Upper lobe of left lung (tissue), 6 donors: Measurements from ENCODE around the gene SGPL1. TPM values are rescaled to one million over a fixed set of nuclear protein-coding genes. Genes with fewer than 3 reads are reported as not detected.

ENCODE experiments used
- ATAC-seq, 2 donors: fragments of 200-7000 bp; cut with Tn5 transposase; one replicate each; pipeline ENCODE4 v1.9.1; 2022; ENCODE audit warnings: mild to moderate bottlenecking in 2 of 2, moderate library complexity in 2 of 2; ENCODE audit not compliant: low FRiP score in 2 of 2
- DNase-seq, 2 donors: peaks; one replicate each; pipeline ENCODE4 v3.0.0-alpha.2; 2019 to 2020
- H3K27ac ChIP-seq, 4 donors: fragments of 200-600 bp; sonication (generic); one replicate each; pipeline ENCODE4 v1.5.1; 2016 to 2019
- H3K27me3 ChIP-seq, 4 donors: fragments of 200-600 bp; sonication (generic); one replicate each; pipeline ENCODE4 v1.5.1; 2017 to 2019
- H3K36me3 ChIP-seq, 4 donors: fragments of 200-600 bp; sonication (generic); one replicate each; pipeline ENCODE4 v1.5.1; 2016 to 2019
- H3K4me1 ChIP-seq, 4 donors: fragments of 200-600 bp; sonication (generic); one replicate each; pipeline ENCODE4 v1.5.1; 2018 to 2019
- H3K4me3 ChIP-seq, 4 donors: fragments of 200-600 bp; sonication (generic); one replicate each; pipeline ENCODE4 v1.5.1; 2017 to 2019; ENCODE audit warnings: mild to moderate bottlenecking in 2 of 4, moderate library complexity in 1 of 4
- H3K9me3 ChIP-seq, 4 donors: fragments of 200-600 bp; sonication (generic); one replicate each; pipeline ENCODE4 v1.5.1; 2018 to 2019
- EP300 ChIP-seq, 4 donors: sonication (generic); formaldehyde crosslinking; IDR thresholded peaks; one replicate each; pipeline ENCODE4 v1.5.1; 2017; ENCODE audit warnings: antibody characterized with exemption in 4 of 4, control low read depth in 2 of 4
- POLR2A ChIP-seq, 4 donors: fragments of 450-650 bp; IDR thresholded peaks; one replicate each; pipeline ENCODE4 v1.5.1; 2016 to 2017; ENCODE audit warnings: antibody characterized with exemption in 4 of 4, mild to moderate bottlenecking in 2 of 4
- POLR2AphosphoS5 ChIP-seq, 2 donors: sonication (generic); formaldehyde crosslinking; IDR thresholded peaks; one replicate each; pipeline ENCODE4 v1.5.1; 2017; ENCODE audit warnings: antibody characterized with exemption in 2 of 2
- WGBS, 2 donors: methylation state at CpG; one replicate each; pipeline ENCODE4 v1.1.5; 2017 to 2018; 5-methylcytosine and 5-hydroxymethylcytosine counted together
- total RNA-seq, 6 donors: library from RNA; depleted of rRNA in 4 of 6; stranded (reverse); fragments of >200 nt in 4 of 6; gene quantifications; one replicate each; pipeline versions ENCODE4 v1.1.0 to v1.2.1, GENCODE V29; 2016 to 2021
- TF ChIP-seq, protein P1 (sequence below), 6 experiments: fragments of 450-650 bp in 4 of 6; fragments of 200-600 bp in 2 of 6; sonication (generic) in 2 of 6; IDR thresholded peaks; one replicate each; pipeline ENCODE4 v1.5.1; 2016 to 2019; ENCODE audit warnings: antibody characterized with exemption in 6 of 6
- donor health status: DM: no; HTN: no; CAD: no; lungs with moderate emphysema.
- donor health status: DM: no; HTN: yes; CAD: no; lungs with severe emphysema.

The SGPL1 gene
- total RNA-seq, 6 donors from 2014 or later = 18.4 to 43.8 (median 30.4) TPM

DNA sequence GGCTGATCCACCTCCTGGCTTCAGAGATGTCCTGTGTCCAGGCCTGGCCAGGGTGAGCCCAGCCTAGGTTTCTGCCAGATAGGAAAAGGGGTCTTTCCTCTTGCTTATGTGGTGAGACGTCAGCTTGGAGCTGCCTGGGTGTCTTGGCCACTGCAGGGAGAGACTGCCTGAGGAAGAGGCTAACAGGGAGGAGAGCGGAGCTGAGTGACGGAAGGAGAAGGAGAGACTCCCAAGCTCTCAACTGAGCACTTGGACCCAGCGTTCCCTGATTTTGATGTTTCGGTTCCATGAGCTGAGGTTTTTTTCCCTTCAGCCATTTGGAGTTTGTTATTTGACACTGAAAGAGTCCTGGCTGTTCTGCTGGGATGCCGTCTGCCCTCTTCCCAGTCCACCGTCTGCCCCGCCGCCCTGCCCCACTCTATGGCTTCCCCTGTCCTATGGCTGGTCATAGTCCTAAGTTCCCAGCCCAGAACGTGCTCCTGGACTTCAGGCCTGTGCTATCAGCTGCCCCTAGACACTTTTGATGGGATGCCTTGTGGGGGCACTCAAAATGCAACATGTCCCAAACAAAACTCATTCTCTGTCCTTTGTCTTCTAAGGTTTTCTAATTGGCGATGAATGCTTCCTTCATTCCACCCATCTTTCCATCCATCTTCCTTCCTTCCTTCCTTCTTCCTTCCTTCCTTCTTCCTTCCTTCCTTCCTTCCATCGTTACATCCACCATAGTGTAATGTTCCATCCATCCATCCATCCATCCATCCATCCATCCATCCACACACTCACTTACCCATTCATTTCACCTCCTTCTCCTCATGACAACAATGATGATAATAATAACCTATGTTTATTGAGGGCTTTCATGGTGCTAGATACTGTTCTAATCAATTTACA, 92.9 kb downstream of the SGPL1 start:
- DNase-seq (no peak), ATAC-seq (no peak)
- no peaks in the 10 kb centered on the region for H3K9me3 ChIP-seq
- no peaks in the 10 kb centered on the region for H3K4me1 ChIP-seq
- H3K27ac ChIP-seq = no peak overlapping the region
- no peaks in the 10 kb centered on the region for H3K36me3 ChIP-seq
- 84 to 86% methylated on average over 12 of the region's 12 CpGs for WGBS, 2 donors
- H3K27me3 ChIP-seq = no peaks in the 10 kb centered on the region
- no peak overlapping the region for H3K4me3 ChIP-seq
- TF ChIP-seq POLR2AphosphoS5 (IDR thresholded peaks at IDR 0.05) (no peak), EP300 (IDR thresholded peaks at IDR 0.05) (no peak), POLR2A (IDR thresholded peaks at IDR 0.05) (no peak)

DNA sequence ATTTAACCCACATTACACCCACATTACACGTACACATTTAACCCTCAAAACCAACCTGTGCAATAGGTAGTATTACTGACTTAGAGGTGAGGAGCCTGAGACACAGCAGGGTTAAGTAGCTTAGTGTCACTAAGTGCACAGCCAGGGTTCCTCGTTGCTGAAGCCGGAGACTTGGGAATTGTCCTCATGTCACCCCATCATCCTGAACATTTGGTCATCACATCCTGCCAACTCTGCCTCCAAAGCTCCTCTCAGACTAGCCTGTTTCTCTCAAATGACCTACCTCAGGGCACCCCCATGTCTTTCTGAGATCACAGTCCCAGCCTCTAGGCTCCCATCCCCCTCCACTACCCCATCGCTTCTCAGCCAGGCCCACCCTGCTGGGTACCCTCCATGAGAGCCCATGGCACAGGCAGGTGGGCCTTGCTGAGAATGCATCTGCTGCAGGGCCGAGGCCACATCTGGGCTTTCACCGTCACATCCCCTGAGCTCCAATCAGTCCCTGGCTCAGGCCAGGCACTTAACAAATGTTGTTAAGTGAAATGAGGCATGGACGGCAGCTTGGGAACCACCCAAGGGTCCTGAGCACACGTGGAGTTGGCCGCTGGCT, 93.7 kb downstream of the SGPL1 start:
- no peak overlapping the region for H3K4me3 ChIP-seq
- DNase-seq (no peak), ATAC-seq (no peak)
- no peak overlapping the region for H3K27ac ChIP-seq
- no peaks in the 10 kb centered on the region for H3K4me1 ChIP-seq
- H3K36me3 ChIP-seq = no peaks in the 10 kb centered on the region
- TF ChIP-seq POLR2A (IDR thresholded peaks at IDR 0.05) (no peak), POLR2AphosphoS5 (IDR thresholded peaks at IDR 0.05) (no peak), EP300 (IDR thresholded peaks at IDR 0.05) (no peak)
- TF ChIP-seq, protein P1, sequence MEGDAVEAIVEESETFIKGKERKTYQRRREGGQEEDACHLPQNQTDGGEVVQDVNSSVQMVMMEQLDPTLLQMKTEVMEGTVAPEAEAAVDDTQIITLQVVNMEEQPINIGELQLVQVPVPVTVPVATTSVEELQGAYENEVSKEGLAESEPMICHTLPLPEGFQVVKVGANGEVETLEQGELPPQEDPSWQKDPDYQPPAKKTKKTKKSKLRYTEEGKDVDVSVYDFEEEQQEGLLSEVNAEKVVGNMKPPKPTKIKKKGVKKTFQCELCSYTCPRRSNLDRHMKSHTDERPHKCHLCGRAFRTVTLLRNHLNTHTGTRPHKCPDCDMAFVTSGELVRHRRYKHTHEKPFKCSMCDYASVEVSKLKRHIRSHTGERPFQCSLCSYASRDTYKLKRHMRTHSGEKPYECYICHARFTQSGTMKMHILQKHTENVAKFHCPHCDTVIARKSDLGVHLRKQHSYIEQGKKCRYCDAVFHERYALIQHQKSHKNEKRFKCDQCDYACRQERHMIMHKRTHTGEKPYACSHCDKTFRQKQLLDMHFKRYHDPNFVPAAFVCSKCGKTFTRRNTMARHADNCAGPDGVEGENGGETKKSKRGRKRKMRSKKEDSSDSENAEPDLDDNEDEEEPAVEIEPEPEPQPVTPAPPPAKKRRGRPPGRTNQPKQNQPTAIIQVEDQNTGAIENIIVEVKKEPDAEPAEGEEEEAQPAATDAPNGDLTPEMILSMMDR (IDR thresholded peaks at IDR 0.05) = no peak
- no peaks in the 10 kb centered on the region for H3K27me3 ChIP-seq
- 71 to 84% methylated on average over 4 to 9 of the region's 9 CpGs for WGBS, 2 donors
- no peaks in the 10 kb centered on the region for H3K9me3 ChIP-seq

DNA sequence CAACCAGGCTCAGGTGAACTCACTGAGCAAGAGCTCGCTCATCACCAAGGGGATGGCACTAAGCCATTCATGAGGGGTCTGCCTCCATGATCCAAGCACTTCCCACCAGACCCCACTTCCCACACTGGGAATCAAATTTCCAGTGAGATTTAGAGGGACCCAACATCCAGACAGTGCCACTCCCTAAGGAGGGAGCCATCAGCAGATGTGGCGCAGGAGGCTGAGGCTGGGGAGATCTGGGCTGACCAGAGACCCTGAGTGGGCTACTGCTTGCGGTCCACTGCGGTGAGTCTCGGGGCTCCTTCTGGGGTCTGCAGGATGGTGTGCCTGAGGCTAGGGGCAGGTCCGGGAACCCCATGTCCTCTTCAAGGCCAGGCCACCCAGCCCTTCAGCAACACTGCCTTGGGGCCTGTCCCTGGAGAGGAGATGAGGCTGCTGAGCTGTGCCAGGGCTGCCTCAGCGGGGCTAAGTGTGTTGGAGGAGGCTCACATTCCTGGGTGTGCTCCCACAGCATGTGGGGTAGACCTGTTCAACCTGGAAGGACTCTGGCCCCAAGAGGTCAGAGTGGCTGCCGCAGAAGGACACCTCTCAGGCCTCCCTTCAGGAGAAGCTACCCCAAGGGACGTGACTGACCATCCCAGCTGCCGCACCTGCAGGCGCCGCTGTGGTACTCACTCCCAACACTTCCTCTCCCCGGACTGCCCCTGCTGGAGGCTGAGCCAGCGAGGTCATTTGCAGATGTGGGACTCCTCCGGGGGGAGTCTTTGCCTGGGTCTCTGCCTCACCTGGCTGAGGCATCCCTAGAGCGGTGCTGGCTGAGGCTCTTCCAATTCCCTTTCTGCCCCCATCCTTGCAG, 95.0 kb downstream of the SGPL1 start:
- no peaks in the 10 kb centered on the region for H3K4me1 ChIP-seq
- no peak for ATAC-seq
- H3K9me3 ChIP-seq = no peaks in the 10 kb centered on the region
- WGBS, 2 donors = 85 to 95% methylated on average over 9 to 15 of the region's 16 CpGs
- no peak overlapping the region for H3K27ac ChIP-seq
- H3K4me3 ChIP-seq = no peak overlapping the region
- DNase-seq = no peak
- H3K27me3 ChIP-seq = no peaks in the 10 kb centered on the region
- H3K36me3 ChIP-seq = no peaks in the 10 kb centered on the region
- TF ChIP-seq EP300 (IDR thresholded peaks at IDR 0.05) (no peak), POLR2A (IDR thresholded peaks at IDR 0.05) (no peak), POLR2AphosphoS5 (IDR thresholded peaks at IDR 0.05) (no peak)
- TF ChIP-seq, protein P1 (IDR thresholded peaks at IDR 0.05) = no peak

DNA sequence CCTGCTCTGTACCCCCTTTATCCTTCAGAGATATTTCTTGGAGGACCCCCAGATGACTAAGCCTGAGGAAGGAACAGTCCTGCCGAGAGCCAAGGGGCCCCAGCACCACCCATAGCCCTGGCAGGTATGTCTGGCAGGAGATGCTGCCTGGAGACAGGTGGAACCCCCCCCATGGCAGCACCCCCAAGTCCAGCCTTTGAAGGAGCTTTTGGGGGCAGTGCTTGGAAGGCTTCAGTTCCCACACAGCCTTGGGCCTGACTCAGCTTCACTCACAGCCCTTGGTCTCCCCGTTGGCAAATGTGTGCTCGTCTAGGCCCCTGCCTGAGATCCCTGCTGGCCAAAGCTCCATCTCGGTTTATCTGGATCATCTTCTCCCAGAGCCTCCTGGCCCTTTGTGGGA, 95.6 kb downstream of the SGPL1 start:
- H3K36me3 ChIP-seq = no peaks in the 10 kb centered on the region
- H3K27ac ChIP-seq = no peak overlapping the region
- WGBS, 2 donors = 100% methylated on average over 2 to 4 of the region's 4 CpGs
- DNase-seq (no peak), ATAC-seq (no peak)
- no peaks in the 10 kb centered on the region for H3K27me3 ChIP-seq
- H3K4me3 ChIP-seq = no peak overlapping the region
- no peaks in the 10 kb centered on the region for H3K9me3 ChIP-seq
- TF ChIP-seq POLR2AphosphoS5 (IDR thresholded peaks at IDR 0.05) (no peak), POLR2A (IDR thresholded peaks at IDR 0.05) (no peak), EP300 (IDR thresholded peaks at IDR 0.05) (no peak)
- TF ChIP-seq, protein P1 (IDR thresholded peaks at IDR 0.05) = no peak
- no peaks in the 10 kb centered on the region for H3K4me1 ChIP-seq

DNA sequence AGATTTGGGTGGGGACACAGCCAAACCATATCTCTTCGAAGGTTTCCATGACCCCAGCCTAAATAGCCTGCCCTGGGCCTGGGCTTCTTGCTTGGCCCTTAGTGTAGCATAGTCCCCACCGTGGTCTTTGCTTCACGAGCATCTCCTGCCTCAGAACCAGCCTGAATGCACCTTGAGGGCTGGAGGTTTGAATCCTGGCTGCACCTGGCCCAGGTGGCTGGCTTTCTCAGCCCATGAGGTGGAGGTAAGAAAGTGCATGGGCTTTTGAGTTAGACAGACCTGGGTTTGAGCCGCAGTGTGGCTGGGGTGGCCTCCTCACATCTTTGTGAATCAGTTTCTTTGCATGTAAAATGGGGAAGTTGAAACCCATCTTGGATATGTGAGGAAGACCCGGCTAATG, 96.8 kb downstream of the SGPL1 start:
- ATAC-seq (no peak), DNase-seq (no peak)
- Histone ChIP-seq H3K27me3 (no peaks in the 10 kb centered on the region), H3K27ac (no peak overlapping the region), H3K36me3 (no peaks in the 10 kb centered on the region), H3K9me3 (no peaks in the 10 kb centered on the region), H3K4me1 (no peaks in the 10 kb centered on the region), H3K4me3 (no peak overlapping the region)
- TF ChIP-seq POLR2A (IDR thresholded peaks at IDR 0.05) = no peak
- no peak for TF ChIP-seq POLR2AphosphoS5 (IDR thresholded peaks at IDR 0.05)
- TF ChIP-seq, protein P1 (IDR thresholded peaks at IDR 0.05) = no peak
- no peak for TF ChIP-seq EP300 (IDR thresholded peaks at IDR 0.05)
- 86 to 97% methylated on average over 3 to 5 of the region's 5 CpGs for WGBS, 2 donors
